Nephron progenitor cell (in vitro differentiated cells): ENCODE results near the gene HPCAL1.
A peak's percentile ranks its signal among the peaks of the same experiment; 100 is the strongest.
"Not testable (repeated sequence)": the region's sequence is repeated elsewhere in the genome, so short reads cannot be mapped to it uniquely, and the experiment has no call there.

Experiments used
- DNase-seq: peaks from one replicate; pipeline ENCODE4 v3.0.0; 2021
- H3K27ac Mint-ChIP-seq: 2 replicates; pipeline ENCODE4 v1.8.0; 2021; ENCODE audit warnings: mild to moderate bottlenecking, moderate library complexity, mixed read lengths
- H3K27me3 Mint-ChIP-seq: 2 replicates; pipeline ENCODE4 v1.8.0; 2021; ENCODE audit warnings: mild to moderate bottlenecking, low read depth, mixed read lengths; ENCODE audit not compliant: poor library complexity
- H3K36me3 Mint-ChIP-seq: 2 replicates; pipeline ENCODE4 v1.8.0; 2021; ENCODE audit warnings: low read depth, mixed read lengths
- H3K4me1 Mint-ChIP-seq: 2 replicates; pipeline ENCODE4 v1.8.0; 2021; ENCODE audit warnings: mixed read lengths
- H3K4me3 Mint-ChIP-seq: 2 replicates; pipeline ENCODE4 v1.8.0; 2021; ENCODE audit warnings: mild to moderate bottlenecking, moderate library complexity, mixed read lengths
- H3K9me3 Mint-ChIP-seq: 2 replicates; pipeline ENCODE4 v1.8.0; 2021; ENCODE audit warnings: mild to moderate bottlenecking, moderate library complexity, mixed read lengths
- TF ChIP-seq, protein P1 (sequence below): fragments of 200-600 bp; sonication (generic); IDR thresholded peaks from 2 replicates; pipeline ENCODE4 v1.5.0; 2021; ENCODE audit warnings: antibody characterized with exemption

HPCAL1 gene

DNA sequence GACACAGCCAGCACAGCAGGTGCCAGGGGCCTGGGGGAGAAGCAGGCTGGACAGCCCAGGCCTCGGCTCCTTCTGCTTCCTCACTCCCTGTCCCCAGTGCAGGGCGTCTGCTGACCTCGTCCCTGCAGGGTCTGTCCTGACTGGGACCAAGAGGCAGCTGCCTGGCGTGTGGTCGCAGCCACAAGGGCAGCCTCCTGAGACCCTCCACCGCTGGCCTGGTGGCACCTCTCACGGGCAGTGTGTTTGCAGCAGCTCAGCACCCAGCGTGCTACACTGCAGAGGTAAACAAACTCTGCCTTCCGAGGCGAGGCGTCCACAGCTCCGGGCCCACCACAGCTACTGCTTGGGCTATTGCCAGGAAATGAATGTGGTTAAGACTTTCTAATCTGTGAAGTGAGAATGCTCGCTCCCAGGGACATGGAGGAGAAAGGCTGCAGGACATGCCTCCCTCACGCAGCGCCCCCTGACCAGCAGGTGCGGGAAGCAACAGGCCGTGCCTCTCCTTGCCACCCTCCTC, 46.1 kb upstream of the HPCAL1 start:
- no peak overlapping the region for H3K27ac Mint-ChIP-seq
- no peaks in the 10 kb centered on the region for H3K36me3 Mint-ChIP-seq
- H3K9me3 Mint-ChIP-seq, result no peaks in the 10 kb centered on the region
- TF ChIP-seq, protein P1, sequence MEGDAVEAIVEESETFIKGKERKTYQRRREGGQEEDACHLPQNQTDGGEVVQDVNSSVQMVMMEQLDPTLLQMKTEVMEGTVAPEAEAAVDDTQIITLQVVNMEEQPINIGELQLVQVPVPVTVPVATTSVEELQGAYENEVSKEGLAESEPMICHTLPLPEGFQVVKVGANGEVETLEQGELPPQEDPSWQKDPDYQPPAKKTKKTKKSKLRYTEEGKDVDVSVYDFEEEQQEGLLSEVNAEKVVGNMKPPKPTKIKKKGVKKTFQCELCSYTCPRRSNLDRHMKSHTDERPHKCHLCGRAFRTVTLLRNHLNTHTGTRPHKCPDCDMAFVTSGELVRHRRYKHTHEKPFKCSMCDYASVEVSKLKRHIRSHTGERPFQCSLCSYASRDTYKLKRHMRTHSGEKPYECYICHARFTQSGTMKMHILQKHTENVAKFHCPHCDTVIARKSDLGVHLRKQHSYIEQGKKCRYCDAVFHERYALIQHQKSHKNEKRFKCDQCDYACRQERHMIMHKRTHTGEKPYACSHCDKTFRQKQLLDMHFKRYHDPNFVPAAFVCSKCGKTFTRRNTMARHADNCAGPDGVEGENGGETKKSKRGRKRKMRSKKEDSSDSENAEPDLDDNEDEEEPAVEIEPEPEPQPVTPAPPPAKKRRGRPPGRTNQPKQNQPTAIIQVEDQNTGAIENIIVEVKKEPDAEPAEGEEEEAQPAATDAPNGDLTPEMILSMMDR, result no peak
- H3K27me3 Mint-ChIP-seq, result peaks cover 6% of the 10 kb centered on the region
- H3K4me1 Mint-ChIP-seq, result peaks cover 19% of the 10 kb centered on the region
- H3K4me3 Mint-ChIP-seq, result no peak overlapping the region
- DNase-seq, result no peak

DNA sequence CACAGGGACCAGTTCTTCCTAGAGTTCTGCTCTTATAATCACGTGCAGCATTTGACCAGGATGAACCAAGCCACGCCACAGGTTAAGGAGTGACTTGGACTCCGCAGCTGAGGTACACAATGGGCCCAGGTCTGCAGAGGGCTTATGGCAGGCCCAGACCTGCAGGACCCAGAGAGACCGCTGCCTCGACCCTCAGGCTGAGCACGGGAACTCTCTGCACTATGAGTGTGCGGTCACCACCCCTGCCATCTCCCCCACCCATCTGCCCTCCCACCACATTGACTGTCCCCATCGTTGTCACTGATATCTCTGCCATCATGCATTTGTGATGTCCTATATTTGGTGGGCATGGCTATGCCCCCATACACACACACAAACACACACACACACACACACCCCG, 45.7 kb upstream of the HPCAL1 start:
- Mint-ChIP-seq H3K4me1 (peaks cover 19% of the 10 kb centered on the region), H3K36me3 (no peaks in the 10 kb centered on the region), H3K9me3 (no peaks in the 10 kb centered on the region), H3K27ac (no peak overlapping the region), H3K27me3 (peaks cover 8% of the 10 kb centered on the region), H3K4me3 (no peak overlapping the region)
- TF ChIP-seq, protein P1, result no peak
- DNase-seq, result no peak

DNA sequence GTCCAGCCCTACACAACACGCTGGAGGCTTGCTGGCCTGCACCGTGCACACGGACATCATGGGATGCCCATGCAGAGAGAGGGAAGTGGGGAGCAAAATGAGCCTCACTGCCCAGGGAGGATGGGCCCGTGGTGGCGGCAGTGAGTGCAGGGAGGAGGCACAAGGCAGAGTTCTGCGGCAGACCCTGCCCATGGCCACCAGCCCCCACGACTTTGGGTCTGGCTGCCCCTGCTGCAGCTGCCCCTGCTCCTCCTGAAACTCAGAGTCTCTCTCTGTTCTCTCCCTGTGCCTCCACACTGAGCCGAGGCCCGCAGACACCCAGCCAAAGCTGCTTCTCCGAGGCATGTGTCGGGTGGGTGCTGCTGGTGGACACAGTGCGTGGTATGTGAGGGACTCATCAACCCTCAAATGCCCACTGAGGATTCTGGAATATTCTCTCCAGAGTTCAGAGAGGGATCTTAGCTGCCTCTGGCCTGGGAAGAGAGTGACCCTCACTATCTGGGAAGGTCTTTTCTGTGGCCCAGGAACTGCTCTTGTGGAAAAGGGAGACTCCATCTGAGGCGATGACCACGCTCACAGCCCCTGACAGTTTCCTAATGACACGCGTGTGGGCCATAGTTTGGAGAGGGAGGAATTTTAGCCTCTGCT, 45.1 kb upstream of the HPCAL1 start:
- Mint-ChIP-seq H3K4me1 (peaks cover 19% of the 10 kb centered on the region), H3K27me3 (peaks cover 12% of the 10 kb centered on the region), H3K9me3 (no peaks in the 10 kb centered on the region), H3K36me3 (no peaks in the 10 kb centered on the region), H3K27ac (no peak overlapping the region), H3K4me3 (no peak overlapping the region)
- TF ChIP-seq, protein P1, result no peak
- DNase-seq, result no peak

DNA sequence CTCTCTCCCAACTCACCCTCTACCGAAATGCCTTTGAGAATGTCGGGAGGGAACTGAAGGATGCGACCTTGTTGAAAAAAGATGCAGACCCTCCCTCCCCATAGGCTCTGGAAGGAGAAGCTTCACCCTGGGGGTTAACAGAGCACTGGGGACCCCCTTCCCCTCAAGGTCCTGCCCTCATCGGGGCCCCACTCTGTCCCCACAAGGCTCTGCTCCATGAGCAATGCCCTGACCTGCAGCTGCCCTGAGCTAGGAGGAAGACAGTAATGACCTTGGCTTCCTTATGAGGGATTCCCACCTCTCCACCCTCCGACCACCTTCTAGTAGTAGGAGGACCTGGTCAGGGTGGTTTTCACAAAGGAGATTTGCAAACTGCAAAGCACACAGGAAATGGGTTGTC, 44.4 kb upstream of the HPCAL1 start:
- Mint-ChIP-seq H3K36me3 (no peaks in the 10 kb centered on the region), H3K4me1 (peaks cover 18% of the 10 kb centered on the region), H3K4me3 (no peak overlapping the region), H3K27me3 (peaks cover 13% of the 10 kb centered on the region), H3K27ac (no peak overlapping the region), H3K9me3 (no peaks in the 10 kb centered on the region)
- TF ChIP-seq, protein P1, result no peak
- DNase-seq, result no peak

DNA sequence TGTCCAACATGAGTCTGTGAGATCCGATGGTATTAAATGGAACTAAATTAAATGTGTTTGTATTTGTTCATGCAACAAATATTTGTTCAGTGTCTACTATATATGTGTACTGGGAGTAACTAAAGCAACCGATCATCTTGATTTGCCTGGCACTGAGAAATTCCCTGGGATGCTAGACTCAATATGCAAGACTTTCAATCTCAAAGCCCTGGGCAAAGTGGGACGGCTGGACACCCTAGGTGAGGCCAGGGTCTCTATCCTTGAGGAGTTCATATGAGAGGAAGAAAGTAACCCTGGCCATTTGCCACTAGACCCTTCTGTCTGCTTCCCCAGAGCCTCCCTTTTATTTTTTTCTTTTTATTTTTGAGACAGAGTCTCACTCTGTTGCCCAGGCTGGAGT, 44.0 kb upstream of the HPCAL1 start:
- H3K27me3 Mint-ChIP-seq, result peaks cover 13% of the 10 kb centered on the region
- no peak for DNase-seq
- H3K27ac Mint-ChIP-seq, result peak overlapping the region; percentile 32
- peaks cover 14% of the 10 kb centered on the region for H3K4me1 Mint-ChIP-seq
- no peaks in the 10 kb centered on the region for H3K9me3 Mint-ChIP-seq
- H3K4me3 Mint-ChIP-seq, result no peak overlapping the region
- no peaks in the 10 kb centered on the region for H3K36me3 Mint-ChIP-seq
- TF ChIP-seq, protein P1, result no peak

DNA sequence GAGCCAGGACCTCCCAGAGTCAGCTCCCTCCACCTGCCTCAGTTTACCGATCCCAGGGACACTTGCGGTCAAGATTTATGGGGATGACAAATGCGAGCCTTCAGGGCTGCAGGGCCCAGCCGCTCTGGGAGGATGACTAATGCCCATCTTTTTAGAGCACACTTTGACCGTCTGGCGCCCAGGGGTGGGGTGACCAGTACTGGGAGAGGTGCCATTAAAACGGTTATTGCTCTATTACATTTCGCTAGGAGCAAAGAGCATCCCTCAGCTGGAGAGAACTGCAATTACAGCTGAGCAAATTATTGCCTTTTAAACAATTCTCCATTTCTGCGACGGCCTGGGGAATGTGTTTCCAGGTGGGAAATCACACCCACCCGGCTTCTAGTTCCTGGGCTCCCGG, 42.6 kb upstream of the HPCAL1 start:
- peaks cover 16% of the 10 kb centered on the region for H3K27me3 Mint-ChIP-seq

DNA sequence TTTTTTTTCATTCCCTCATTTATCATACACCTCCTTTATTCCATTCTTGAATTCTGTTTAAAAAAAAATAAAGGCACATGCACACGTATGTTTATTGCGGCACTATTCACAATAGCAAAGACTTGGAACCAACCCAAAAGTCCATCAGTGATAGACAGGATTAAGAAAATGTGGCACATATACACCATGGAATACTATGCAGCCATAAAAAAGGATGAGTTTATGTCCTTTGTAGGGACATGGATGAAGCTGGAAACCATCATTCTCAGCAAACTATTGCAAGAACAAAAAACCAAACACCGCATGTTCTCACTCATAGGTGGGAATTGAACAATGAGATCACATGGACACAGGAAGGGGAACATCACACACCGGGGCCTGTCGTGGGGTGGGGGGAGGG, 39.2 kb upstream of the HPCAL1 start:
- not testable (repeated sequence) for H3K4me1 Mint-ChIP-seq, H3K36me3 Mint-ChIP-seq, DNase-seq, H3K27ac Mint-ChIP-seq, H3K9me3 Mint-ChIP-seq, H3K4me3 Mint-ChIP-seq
- peaks cover 17% of the 10 kb centered on the region for H3K27me3 Mint-ChIP-seq

More for the DNA sequence above, 42.6 kb upstream of the HPCAL1 start:
- Mint-ChIP-seq H3K36me3 (no peaks in the 10 kb centered on the region), H3K4me3 (no peak overlapping the region), H3K4me1 (peaks cover 8% of the 10 kb centered on the region), H3K9me3 (no peaks in the 10 kb centered on the region), H3K27ac (no peak overlapping the region)
- DNase-seq, result no peak
- TF ChIP-seq, protein P1, result no peak
